ENCODE data around the gene RHBDD1.

Gene RHBDD1

GRCh38 chr2:226916669-226917068 lies 80.8 kb downstream of the RHBDD1 start:
- DNase-seq (ENCODE audit: low spot score), result no peak

DNA sequence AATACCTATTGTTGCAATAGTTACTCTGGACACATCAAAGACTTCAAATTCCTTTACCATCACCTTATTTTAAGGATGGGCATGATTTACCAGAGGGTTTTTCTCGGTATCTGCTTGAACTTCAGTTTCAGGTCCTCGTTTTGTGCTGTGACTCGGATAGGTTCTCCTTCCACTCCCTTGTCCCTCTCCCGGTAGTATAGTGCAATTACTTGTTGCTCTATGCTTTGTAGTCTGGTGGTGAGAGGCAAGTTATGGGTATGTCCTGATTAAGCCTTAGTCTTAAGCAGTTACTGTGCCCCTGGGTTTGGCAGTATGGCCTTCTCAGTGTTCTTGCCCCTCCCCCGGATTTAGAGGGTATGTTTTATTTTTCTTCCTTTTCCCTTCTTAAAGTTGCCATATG lies 96.6 kb downstream of the RHBDD1 start:
- DNase-seq (ENCODE audit: low spot score), result no peak

- DNase-seq (ENCODE audit: low spot score), result no peak
Observed at GRCh38 chr2:226934546-226935201, 98.8 kb downstream of the RHBDD1 start.

DNA sequence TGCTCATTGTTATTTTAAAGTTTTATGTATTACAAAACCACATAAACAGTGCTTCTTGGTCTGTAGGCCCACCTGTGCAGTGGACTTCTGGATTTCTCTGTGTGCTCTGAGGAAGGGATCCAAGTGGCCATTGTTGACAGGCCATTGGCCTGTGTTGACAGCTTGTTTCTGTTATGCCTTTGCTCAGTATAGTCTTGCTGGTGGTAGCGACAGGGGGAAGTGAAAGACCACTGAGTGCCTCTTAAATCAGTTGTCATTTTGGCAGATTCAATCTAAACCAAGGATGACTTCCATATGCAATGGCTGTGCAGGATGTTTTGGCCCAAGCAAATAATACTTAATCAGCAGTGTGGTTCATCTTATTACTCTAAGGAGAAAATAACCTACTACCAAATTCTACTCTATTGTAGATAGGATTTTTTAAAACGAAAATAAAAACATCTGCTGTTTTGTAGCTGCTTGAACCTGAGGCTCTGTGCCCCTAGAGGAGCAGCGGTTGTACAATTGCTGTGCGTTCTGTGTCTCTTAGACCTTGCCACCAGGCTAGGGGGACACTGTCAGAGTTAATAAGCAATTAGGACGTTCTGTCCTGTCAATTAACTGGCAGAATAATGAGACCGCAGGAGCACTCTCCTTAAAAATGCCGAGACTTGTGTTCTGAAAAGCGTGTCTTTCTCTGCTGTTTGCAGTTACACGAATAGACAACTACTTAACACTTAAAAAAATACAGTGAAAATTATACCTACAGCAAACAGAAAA lies 108.2 kb downstream of the RHBDD1 start:
- DNase-seq (ENCODE audit: low spot score), result no peak

DNA sequence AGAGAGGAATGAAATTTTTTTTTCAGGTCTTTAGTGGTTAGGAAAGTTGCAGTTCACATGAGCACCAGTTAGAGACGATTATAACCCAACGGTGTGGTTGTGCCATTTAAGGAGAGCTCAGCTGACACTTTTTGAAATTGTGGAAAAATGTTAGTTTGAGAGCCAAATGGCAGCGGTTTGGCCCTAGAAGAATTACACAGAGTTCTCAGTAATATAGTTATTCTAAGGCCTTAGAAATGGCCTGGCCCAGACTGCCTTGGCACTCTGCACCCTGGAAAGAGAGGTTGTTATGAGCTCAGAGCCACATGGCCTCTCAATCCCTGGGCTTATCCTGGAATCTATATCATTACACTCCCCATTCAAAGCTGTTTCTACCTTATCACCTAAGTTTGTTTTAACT lies 117.4 kb downstream of the RHBDD1 start:
- DNase-seq (ENCODE audit: low spot score), result no peak

- no peak for DNase-seq (ENCODE audit: low spot score)
Observed at GRCh38 chr2:226953826-226954225, 118.0 kb downstream of the RHBDD1 start.

GRCh38 chr2:226956659-226957058 lies 120.8 kb downstream of the RHBDD1 start:
- no peak for DNase-seq (ENCODE audit: low spot score)

GRCh38 chr2:226959418-226959817 lies 123.6 kb downstream of the RHBDD1 start:
- DNase-seq (ENCODE audit: low spot score), result no peak

- DNase-seq (ENCODE audit: low spot score), result no peak
Observed at GRCh38 chr2:226962176-226962773, 126.4 kb downstream of the RHBDD1 start.

DNA sequence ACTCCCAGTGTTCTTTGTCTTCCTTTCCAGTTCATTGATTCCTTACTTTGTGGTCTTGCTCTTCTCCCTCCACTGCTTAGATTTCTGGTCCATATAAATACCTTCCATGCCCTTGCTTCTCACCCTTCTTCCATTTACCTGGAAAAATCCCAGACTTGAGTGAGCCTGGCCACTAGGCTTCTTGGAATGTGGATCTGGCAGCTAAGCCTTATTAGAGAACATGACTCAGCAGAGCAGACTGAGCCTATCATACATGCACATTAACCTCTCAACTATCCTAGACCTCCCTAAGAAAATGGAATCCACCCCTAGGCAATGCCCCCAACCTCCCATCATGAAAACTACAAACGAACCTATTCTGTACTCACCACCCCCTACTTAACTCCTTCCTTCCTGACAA lies 127.7 kb downstream of the RHBDD1 start:
- no peak for DNase-seq (ENCODE audit: low spot score)

DNA sequence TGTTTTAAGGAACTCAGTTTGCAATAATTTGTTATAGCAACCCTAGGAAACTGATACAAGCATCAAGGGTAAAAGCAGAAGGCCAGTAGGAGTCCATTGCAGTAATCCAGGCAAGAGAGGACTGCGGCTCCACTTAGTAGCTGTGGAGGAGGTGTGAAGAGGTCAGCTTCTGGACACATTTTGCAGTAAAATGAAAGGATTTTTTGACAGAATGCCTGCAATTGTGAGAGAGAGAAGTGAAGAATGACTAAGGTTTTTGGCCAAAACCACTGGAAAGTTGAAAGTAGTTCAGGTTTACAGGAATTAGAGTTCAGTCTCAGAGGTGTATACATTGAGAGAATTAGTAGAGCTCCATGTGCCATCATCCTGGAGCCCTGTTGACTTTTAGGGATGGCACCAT lies 129.5 kb downstream of the RHBDD1 start:
- DNase-seq (ENCODE audit: low spot score), result no peak

GRCh38 chr2:226969417-226970080 lies 133.7 kb downstream of the RHBDD1 start:
- no peak for DNase-seq (ENCODE audit: low spot score)

DNA sequence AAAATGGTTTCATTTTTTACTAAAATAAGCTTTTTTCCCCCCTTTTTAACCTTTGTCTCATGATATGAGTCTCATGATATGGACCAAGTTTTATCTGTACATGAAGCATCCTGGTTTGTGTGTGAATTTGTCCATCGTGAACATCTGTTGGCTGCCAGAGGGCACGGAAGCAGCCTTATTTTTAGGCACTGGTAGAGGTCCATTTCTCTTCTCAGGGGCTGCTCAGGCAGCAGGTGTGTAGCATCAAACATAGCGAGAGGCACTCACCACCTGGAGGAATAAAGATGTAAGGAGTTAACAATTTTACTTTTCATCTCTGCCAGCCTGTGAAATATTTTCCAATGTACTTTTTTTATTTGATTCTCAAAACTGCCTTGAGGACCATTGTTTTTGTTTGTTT lies 134.5 kb downstream of the RHBDD1 start:
- DNase-seq (ENCODE audit: low spot score), result no peak

GRCh38 chr2:226971084-226971483 lies 135.2 kb downstream of the RHBDD1 start:
- DNase-seq (ENCODE audit: low spot score), result no peak

DNA sequence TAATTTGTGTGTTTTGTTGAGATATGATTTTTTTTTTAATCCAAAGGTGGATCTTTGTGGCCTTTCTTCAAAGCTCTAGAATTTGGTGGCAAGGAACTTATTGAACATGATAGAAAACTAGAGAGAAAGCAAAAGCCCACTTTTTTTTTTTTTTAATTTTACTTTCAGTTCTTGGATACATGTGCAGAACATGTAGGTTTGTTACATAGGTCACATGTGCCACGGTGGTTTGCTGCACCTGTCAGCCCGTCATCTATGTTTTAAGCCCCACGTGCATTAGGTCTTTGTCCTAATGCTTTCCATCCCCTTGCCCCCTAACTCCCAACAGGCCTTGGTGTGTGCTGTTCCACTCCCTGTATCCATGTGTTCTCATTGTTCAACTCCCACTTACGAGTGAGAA lies 135.9 kb downstream of the RHBDD1 start:
- DNase-seq (ENCODE audit: low spot score), result no peak

- DNase-seq (ENCODE audit: low spot score), result no peak
Observed at GRCh38 chr2:226973816-226974215, 138.0 kb downstream of the RHBDD1 start.

DNA sequence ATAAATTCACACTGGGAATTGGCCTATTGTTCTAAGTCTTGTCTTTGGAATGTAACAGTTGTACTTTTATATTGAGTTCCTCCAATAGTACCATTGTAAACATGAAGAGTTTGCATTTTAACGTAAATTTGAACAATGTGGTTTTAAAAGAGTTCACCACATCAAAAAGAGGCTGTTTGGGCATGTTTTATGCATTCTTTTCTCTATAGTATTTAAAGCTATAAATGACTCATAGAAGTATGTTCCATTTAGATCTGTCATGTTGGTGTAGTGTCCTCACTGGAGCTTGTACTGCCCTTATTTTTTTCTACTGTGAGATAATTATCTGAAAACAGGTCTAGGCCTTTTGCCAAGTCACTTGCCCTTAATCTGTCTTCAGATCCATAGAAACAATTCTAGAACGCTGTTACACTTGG lies 141.9 kb downstream of the RHBDD1 start:
- DNase-seq (ENCODE audit: low spot score), result no peak

GRCh38 chr2:226978300-226978699 lies 142.4 kb downstream of the RHBDD1 start:
- DNase-seq (ENCODE audit: low spot score), result no peak

GRCh38 chr2:226979004-226979403 lies 143.2 kb downstream of the RHBDD1 start:
- DNase-seq (ENCODE audit: low spot score), result no peak

DNA sequence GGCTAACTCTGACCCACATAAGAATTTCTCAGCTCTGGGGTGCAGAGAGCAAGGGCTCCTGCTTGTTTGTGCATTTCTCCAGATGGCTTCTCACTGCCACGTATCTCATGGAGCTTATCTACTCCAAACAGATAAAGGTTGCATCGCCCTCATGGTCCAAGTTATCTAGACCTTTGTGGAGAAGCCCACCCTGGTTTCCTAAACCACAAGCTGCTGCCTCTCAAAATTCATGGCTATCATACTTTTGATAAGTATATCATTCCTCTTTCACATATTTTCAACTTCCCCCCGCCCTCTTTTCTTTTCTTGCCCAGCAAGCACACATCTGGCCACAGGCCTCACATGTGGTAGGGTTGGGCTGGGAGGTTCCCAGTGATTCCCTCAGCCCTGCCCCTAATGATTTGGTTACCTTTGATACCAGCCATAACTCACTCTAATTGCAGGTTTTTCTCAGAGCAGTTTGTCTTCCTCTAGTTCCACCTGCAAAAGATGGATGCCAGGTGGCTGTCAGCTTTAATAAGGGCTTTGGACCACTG lies 146.0 kb downstream of the RHBDD1 start:
- no peak for DNase-seq (ENCODE audit: low spot score)

DNA sequence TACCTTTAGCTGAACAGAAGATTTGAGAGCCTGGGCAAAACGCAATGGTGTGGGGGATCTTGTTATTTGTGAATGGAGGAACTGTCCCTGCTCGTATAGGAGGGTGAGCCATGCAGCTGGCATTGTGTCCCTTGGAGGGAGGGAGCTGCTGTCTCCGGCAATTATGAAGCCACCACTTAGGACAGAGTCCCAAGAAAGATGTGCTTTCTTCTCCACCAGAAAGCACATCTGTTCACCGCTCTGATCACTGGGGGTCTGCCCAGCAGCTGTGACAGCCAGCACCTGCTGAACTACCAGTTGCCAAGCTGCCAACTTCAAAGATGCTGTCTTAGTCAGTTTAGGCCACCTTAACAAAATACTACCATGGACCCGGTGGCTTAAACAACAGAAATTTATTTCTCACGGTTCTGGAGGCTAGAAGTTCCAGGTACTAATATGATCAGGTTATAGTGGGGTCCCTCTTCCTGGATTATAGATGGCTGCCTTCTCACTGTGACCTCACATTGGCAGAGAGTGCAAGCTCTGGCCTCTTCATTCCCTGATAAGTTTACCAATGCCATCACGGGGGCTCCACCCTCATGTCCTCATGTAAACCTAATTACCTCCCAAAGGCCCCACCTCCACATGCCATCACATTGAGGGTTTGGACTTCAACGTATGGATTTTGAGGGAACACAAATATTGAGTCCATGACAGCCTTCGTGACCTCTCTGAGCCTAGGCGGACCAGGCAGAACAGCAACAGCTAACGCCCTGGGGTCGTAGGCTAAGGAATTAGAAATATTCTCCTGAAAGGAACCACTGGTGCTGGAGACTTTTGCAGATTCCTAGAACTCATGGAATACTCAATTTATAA lies 148.3 kb downstream of the RHBDD1 start:
- DNase-seq (ENCODE audit: low spot score), result no peak
